ENCODE measurements around the gene TOE1. TPM values are rescaled to one million over a fixed set of nuclear protein-coding genes. Genes with fewer than 3 reads are reported as not detected.
"Not testable (repeated sequence)": the region's sequence is repeated elsewhere in the genome, so short reads cannot be mapped to it uniquely, and the experiment has no call there.

TOE1 gene
- total RNA-seq, 1 donor from 2014 or later: 14.0 TPM

DNA sequence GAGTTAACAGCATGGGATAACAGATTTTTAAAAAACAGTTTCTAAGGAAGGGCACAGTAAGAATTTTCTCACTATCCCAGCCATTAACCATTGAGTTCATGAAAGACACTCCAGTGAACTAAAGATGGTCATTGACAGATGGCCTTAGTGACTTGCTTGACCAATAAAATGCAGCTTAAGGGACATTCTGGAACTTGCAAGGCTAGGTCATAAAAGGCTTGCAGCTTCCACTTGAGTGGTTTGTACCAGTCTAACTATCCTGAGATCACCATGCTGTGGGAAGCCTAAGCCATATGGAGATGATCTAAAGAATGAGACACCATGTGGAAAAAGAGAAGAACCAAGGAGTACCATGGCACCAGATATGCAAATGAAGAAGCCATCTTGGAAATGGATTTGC, 38.2 kb downstream of the TOE1 start:
- Mint-ChIP-seq H3K27me3 (ENCODE audit: low read depth) (no peaks in the 10 kb centered on the region), H3K9me3 (no peaks in the 10 kb centered on the region), H3K4me1 (no peaks in the 10 kb centered on the region), H3K4me3 (no peak overlapping the region), H3K27ac (no peak overlapping the region), H3K36me3 (no peaks in the 10 kb centered on the region)
- DNase-seq (ENCODE audit: low spot score in 2 of 2, unreplicated experiment in 2 of 2): no peak
- TF ChIP-seq CTCF (IDR thresholded peaks at IDR 0.05; ENCODE audit: unreplicated experiment): no peak

DNA sequence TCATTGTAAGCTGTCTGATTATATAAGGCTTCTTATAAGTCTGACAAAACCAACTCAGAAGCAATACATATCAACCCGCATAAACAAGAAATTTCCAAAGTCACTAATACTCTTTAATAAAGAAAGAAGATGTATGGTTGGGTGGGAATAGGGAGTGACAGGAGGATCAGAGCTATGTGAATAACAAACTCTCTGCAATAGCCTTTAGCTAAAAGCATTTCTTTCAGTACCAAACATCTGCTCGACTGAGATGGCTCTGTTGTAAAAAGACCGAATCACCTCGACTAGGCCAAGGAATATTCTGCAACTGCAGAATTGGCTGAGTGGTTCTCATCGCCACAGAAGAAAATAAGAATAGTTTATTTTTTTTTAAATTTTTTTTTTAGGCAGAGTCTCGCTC, 39.6 kb downstream of the TOE1 start:
- no peak for DNase-seq (ENCODE audit: low spot score in 2 of 2, unreplicated experiment in 2 of 2)
- no peaks in the 10 kb centered on the region for H3K36me3 Mint-ChIP-seq
- H3K4me3 Mint-ChIP-seq: no peak overlapping the region
- no peaks in the 10 kb centered on the region for H3K4me1 Mint-ChIP-seq
- no peaks in the 10 kb centered on the region for H3K27me3 Mint-ChIP-seq (ENCODE audit: low read depth)
- H3K9me3 Mint-ChIP-seq: no peaks in the 10 kb centered on the region
- no peak overlapping the region for H3K27ac Mint-ChIP-seq
- TF ChIP-seq CTCF (IDR thresholded peaks at IDR 0.05; ENCODE audit: unreplicated experiment): no peak

- DNase-seq (ENCODE audit: low spot score in 2 of 2, unreplicated experiment in 2 of 2): no peak
- H3K27ac Mint-ChIP-seq: no peak overlapping the region
- H3K4me1 Mint-ChIP-seq: no peaks in the 10 kb centered on the region
- H3K4me3 Mint-ChIP-seq: no peak overlapping the region
- TF ChIP-seq CTCF (IDR thresholded peaks at IDR 0.05; ENCODE audit: unreplicated experiment): no peak
- H3K9me3 Mint-ChIP-seq: no peaks in the 10 kb centered on the region
- H3K36me3 Mint-ChIP-seq: no peaks in the 10 kb centered on the region
- H3K27me3 Mint-ChIP-seq (ENCODE audit: low read depth): no peaks in the 10 kb centered on the region
Measured at GRCh38 chr1:45380125-45380524, 40.2 kb downstream of the TOE1 start.

DNA sequence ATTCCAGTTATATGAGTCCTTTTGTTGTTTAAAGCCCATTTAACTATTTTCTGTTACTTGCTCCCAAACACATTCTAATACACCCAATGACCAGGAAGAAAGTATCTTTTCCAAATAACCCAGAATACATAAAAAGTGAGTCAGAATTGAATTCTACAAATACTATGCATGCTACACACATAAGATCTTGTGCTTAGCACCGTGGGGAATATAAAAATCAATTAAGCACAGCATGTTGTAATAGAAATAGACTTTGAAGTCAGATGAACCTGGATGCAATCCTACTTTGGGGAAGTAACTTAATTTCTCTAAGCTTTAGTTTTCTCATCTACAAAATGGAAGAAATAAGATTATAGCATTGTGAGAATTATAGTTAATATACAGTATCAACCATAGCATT, 40.8 kb downstream of the TOE1 start:
- TF ChIP-seq CTCF (IDR thresholded peaks at IDR 0.05; ENCODE audit: unreplicated experiment): no peak
- Mint-ChIP-seq H3K36me3 (no peaks in the 10 kb centered on the region), H3K4me3 (no peak overlapping the region), H3K4me1 (no peaks in the 10 kb centered on the region), H3K27me3 (ENCODE audit: low read depth) (no peaks in the 10 kb centered on the region), H3K27ac (no peak overlapping the region), H3K9me3 (no peaks in the 10 kb centered on the region)
- DNase-seq (ENCODE audit: low spot score in 2 of 2, unreplicated experiment in 2 of 2): no peak

DNA sequence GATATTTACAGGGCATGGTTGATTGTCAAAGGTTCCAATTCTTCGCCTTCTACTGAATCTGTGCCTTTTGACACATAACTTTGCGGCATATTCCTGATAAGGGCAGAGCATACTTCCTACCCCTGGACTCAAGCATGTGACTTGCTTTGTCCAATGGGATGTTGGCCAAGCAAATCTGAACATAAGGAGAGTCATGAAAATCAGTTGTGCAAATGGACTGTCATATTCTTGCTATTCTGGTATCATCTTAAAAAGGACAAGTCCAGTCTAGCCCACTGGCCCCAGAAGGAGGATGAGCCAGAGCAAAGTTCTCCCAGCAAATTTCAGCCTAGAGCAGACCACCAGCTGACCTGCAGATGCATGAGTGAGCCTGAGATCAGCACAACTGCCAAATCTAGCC, 41.3 kb downstream of the TOE1 start:
- Mint-ChIP-seq H3K27me3 (ENCODE audit: low read depth) (no peaks in the 10 kb centered on the region), H3K4me1 (no peaks in the 10 kb centered on the region), H3K27ac (no peak overlapping the region), H3K4me3 (no peak overlapping the region), H3K9me3 (no peaks in the 10 kb centered on the region), H3K36me3 (no peaks in the 10 kb centered on the region)
- TF ChIP-seq CTCF (IDR thresholded peaks at IDR 0.05; ENCODE audit: unreplicated experiment): no peak
- DNase-seq (ENCODE audit: low spot score in 2 of 2, unreplicated experiment in 2 of 2): no peak

- no peaks in the 10 kb centered on the region for H3K36me3 Mint-ChIP-seq
- no peaks in the 10 kb centered on the region for H3K27me3 Mint-ChIP-seq (ENCODE audit: low read depth)
- H3K9me3 Mint-ChIP-seq: no peaks in the 10 kb centered on the region
- H3K4me1 Mint-ChIP-seq: no peaks in the 10 kb centered on the region
- no peak overlapping the region for H3K4me3 Mint-ChIP-seq
- H3K27ac Mint-ChIP-seq: no peak overlapping the region
- TF ChIP-seq CTCF (IDR thresholded peaks at IDR 0.05; ENCODE audit: unreplicated experiment): no peak
- DNase-seq (ENCODE audit: low spot score in 2 of 2, unreplicated experiment in 2 of 2): no peak
Measured at GRCh38 chr1:45383191-45383590, 43.2 kb downstream of the TOE1 start.

DNA sequence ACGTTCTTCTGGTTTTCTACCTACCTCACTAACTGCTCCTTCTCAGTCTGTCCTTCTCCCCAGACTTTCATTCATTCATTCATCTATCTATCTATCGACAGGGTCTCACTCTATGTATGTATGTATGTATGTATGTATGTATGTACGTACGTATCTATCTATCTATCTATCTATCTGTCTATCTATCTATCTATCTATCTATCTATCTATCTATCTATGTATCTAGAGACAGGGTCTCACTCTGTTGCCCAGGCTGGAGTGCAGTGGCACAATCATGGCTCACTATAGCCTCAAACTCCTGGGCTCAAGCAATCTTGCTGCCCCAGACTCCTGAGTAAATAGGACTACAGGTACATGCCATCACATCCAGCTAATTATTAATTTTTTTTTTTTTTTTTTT, 44.2 kb downstream of the TOE1 start:
- not testable (repeated sequence) for H3K27ac Mint-ChIP-seq; H3K4me3 Mint-ChIP-seq; H3K9me3 Mint-ChIP-seq; H3K27me3 Mint-ChIP-seq (ENCODE audit: low read depth); H3K36me3 Mint-ChIP-seq; H3K4me1 Mint-ChIP-seq; DNase-seq (ENCODE audit: low spot score in 2 of 2, unreplicated experiment in 2 of 2)
